ENCODE measurements around the gene RFPL3.
"Not testable (repeated sequence)": the region's sequence is repeated elsewhere in the genome, so short reads cannot be mapped to it uniquely, and the experiment has no call there.

The RFPL3 gene

GRCh38 chr22:32331236-32331917 is 26.3 kb upstream of the RFPL3 start:
- DNase-seq: no peak

GRCh38 chr22:32331918-32332725 is 25.5 kb upstream of the RFPL3 start:
- no peak for DNase-seq

GRCh38 chr22:32333141-32333768 is 24.4 kb upstream of the RFPL3 start:
- DNase-seq: no peak

- DNase-seq: no peak
These were observed 23.7 kb upstream of the RFPL3 start for GRCh38 chr22:32333769-32334659.

GRCh38 chr22:32334660-32335365 is 22.9 kb upstream of the RFPL3 start:
- no peak for DNase-seq

- no peak for DNase-seq
These were observed 22.2 kb upstream of the RFPL3 start for GRCh38 chr22:32335471-32335870.

GRCh38 chr22:32336121-32336603 is 21.5 kb upstream of the RFPL3 start:
- no peak for DNase-seq

- no peak for DNase-seq
These were observed 20.8 kb upstream of the RFPL3 start for GRCh38 chr22:32336771-32337424.

- DNase-seq: not testable (repeated sequence)
These were observed 20.2 kb upstream of the RFPL3 start for GRCh38 chr22:32337425-32337824.

- no peak for DNase-seq
These were observed 18.9 kb upstream of the RFPL3 start for GRCh38 chr22:32338757-32339156.

DNA sequence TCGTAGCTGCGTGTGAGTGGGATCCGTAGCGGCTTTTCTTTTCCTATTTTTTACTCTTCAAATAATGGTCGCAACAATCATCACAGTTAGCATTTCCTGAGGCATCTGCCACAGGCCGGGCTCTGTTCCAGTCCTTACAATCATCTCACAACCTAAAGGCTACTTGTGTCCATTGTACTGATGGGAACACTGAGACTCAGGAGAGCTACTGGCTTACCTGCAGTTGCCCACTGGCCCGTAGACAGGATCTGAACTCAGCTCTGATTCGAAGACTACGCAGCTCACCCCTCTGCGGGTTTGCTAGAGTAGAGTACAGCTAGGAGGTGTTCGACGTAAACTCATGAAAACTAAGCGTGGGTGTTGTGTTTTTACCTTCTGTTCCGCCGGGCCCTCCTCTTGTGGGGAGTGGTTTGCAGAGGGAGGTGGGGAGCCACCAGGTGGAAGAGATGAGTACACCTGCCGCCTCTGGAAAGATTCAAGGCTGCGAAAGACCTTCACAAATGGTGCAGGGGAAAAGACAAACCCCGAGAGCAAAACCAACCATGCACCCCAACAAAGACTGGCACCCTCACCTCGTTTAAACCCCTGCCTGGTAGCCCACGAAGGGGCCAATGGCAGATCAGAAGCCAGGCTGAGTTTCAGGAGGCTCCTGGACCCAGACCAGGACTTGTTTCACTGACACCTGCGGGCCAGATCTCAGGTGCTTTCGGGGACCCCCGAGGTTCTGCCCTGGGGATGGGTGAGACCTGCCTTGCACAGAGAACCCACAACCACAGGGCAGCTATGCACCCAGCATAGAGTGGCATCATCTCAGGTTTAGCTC is 18.3 kb upstream of the RFPL3 start:
- no peak for DNase-seq

DNA sequence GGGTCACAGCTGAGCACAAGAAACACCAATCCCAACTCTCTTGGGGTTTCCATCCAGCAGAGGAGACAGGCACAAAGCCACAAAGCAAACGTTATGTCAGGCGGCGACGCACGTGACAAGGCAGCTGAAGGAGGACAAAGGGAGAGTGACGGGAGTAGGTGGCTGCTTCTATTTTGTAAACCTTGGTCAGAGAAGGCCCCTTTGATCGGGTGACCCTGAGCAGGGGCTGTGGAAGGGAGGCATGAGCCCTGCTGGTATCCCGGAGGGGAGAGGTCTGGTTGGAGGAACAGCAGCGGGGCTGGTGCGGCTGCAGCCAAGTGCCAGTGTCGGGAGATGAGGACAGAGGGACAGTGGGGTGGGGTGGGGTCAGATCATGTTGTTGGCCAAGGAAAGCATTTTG is 17.3 kb upstream of the RFPL3 start:
- DNase-seq: no peak

DNA sequence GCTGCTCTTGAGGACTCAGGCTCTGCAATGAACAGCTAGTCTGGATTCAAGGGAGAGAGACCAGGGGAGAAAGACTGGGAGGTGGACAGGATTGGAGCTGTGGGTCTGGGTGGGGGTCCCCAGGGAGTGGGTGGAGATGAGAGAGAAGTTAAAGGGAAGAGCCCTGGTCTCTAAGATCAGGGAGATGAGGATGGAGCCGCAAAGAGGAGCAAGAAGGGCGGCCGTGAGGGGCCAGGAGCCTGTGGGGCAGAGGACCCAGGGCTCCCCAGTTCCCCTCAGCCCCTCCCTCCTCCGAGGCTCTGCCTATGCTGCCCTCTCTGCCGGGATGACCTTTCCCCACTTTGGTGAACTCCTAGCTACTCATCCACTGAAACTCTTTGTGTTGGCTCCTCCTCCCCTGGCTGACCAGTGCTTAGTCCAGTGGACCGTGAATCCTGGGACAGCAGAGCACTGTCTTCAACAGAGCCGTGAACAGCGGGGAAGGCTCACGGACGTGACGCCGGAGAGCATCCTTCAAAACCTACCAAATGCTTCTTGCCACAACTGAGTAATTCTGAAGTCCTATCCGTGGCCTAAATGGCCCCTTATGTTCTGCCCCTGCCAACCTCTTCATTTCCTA is 16.4 kb upstream of the RFPL3 start:
- DNase-seq: no peak

DNA sequence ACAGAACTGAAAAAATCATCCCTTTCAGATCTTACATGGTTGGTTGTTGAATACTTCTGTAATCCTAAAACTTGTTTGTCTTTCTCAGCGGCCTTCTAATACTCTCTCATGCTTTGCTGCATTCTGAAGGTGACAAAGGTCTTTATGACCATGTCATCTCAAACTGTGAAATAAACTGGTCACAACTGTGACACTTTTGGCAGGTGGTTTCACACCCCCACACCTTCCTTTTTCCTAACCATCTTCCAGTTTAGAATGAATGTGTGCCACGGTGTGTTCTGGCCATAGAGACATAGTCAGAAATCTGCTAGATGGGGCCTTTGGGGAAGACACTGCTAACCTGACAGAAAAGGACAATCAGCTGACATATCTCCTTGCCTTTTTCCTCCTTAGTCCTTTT is 14.7 kb upstream of the RFPL3 start:
- DNase-seq: no peak

DNA sequence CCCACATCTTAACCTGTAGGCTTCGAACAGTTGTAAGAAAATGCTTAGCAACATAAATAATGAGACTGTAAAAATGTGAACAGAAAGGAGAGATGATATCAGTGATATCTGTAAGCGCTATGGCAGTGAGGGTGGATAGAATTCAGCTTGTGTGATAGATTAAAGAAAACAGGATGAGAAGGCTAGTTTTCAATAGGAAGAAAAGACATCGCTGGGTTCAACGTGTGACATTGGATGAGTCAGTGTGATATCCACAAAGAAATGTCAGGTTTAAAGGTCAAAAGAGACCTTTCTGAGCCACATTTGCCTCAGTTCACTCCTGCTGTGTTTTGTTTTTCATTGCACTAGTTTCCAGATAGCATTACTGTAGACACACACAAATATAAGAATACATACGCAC is 13.7 kb upstream of the RFPL3 start:
- no peak for DNase-seq

GRCh38 chr22:32348031-32348611 is 9.5 kb upstream of the RFPL3 start:
- no peak for DNase-seq

DNA sequence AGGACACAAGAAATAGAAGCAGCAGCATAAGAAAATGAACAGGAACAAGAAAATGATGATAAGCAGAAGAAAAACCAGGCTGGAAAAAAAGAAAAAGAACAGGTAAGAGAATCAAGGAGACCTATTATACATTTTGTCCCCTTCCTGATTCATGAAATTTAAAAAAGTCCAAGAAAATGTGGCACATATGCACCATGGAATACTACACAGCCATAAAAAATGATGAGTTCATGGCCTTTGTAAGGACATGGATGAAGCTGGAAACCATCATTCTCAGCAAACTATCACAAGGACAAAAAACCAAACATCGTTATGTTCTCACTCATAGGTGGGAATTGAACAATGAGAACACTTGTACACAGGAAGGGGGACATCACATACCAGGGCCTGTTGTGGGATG is 5.8 kb upstream of the RFPL3 start:
- DNase-seq: not testable (repeated sequence)

- DNase-seq: no peak
These were observed 5.0 kb upstream of the RFPL3 start for GRCh38 chr22:32352681-32353080.

GRCh38 chr22:32353292-32353691 is 4.4 kb upstream of the RFPL3 start:
- no peak for DNase-seq

GRCh38 chr22:32353840-32354239 is 3.8 kb upstream of the RFPL3 start:
- no peak for DNase-seq

All from NCI-H526 (cell line).